NCI-H2081 (cell line): Measurements from ENCODE around the gene ID2.
A peak's percentile ranks its signal among the peaks of the same experiment; 100 is the strongest.

Source experiments
- DNase-seq, 2 experiments: peaks; one replicate each; lab custom pipeline; 2025; lab: John Stamatoyannopoulos, UW

Gene ID2

GRCh38 chr2:8670580-8670979 lies 11.3 kb upstream of the ID2 start:
- no peak for DNase-seq

- DNase-seq: no peak
Observed at GRCh38 chr2:8671176-8671575, 10.7 kb upstream of the ID2 start.

- DNase-seq: no peak
Observed at GRCh38 chr2:8671802-8672201, 10.1 kb upstream of the ID2 start.

- no peak for DNase-seq
Observed at GRCh38 chr2:8672940-8673339, 8.9 kb upstream of the ID2 start.

GRCh38 chr2:8673381-8673780 lies 8.5 kb upstream of the ID2 start:
- no peak for DNase-seq

GRCh38 chr2:8674420-8675009 lies 7.3 kb upstream of the ID2 start:
- no peak for DNase-seq

GRCh38 chr2:8675543-8675942 lies 6.3 kb upstream of the ID2 start:
- no peak for DNase-seq

- no peak for DNase-seq
Observed at GRCh38 chr2:8676191-8676920, 5.5 kb upstream of the ID2 start.

GRCh38 chr2:8676921-8677645 lies 4.8 kb upstream of the ID2 start:
- peak; percentile 29 to 58 for DNase-seq

- peak; percentile 58 to 75 for DNase-seq
Observed at GRCh38 chr2:8677646-8678592, 3.9 kb upstream of the ID2 start.

GRCh38 chr2:8678731-8679566 lies 2.9 kb upstream of the ID2 start:
- peak; percentile 96 to 98 for DNase-seq

- DNase-seq: no peak
Observed at GRCh38 chr2:8679567-8679826, 2.4 kb upstream of the ID2 start.

- peak; percentile 50 to 81 for DNase-seq
Observed at GRCh38 chr2:8679827-8680731, 1.8 kb upstream of the ID2 start.

GRCh38 chr2:8680822-8681760 lies 765 bp upstream of the ID2 start:
- peak; percentile 73 to 82 for DNase-seq

GRCh38 chr2:8682719-8683667 lies 1.1 kb downstream of the ID2 start:
- peak; percentile 37 to 73 for DNase-seq

GRCh38 chr2:8684540-8684877 lies 2.7 kb downstream of the ID2 start:
- DNase-seq: no peak

- DNase-seq: peak; percentile 85 to 88
Observed at GRCh38 chr2:8684878-8685696, 3.2 kb downstream of the ID2 start.
